Left lung (tissue), 10 donors: ENCODE data around the gene PWWP2B. TPM values are rescaled to one million over a fixed set of nuclear protein-coding genes. Genes with fewer than 3 reads are reported as not detected.

Experiments used
- ATAC-seq: fragments of 200-7000 bp; cut with Tn5 transposase; one replicate; pipeline ENCODE4 v1.9.1; 2020; ENCODE audit warnings: moderate library complexity
- DNase-seq, 4 donors: peaks; one replicate each; pipeline ENCODE4 v3.0.0-alpha.2; 2013 to 2020
- H3K27ac ChIP-seq, 2 donors: fragments of 200-600 bp; sonication (generic) in 1 of 2; one replicate each; pipeline versions ENCODE4 v1.5.0 to v1.8.0; 2020 to 2021
- H3K27me3 ChIP-seq, 2 donors: fragments of 200-600 bp; sonication (generic) in 1 of 2; one replicate each; pipeline versions ENCODE4 v1.5.0 to v1.8.0; 2020 to 2021
- H3K36me3 ChIP-seq, 2 donors: fragments of 200-600 bp; sonication (generic) in 1 of 2; one replicate each; pipeline versions ENCODE4 v1.5.0 to v1.8.0; 2020 to 2021
- H3K4me1 ChIP-seq, 2 donors: fragments of 200-600 bp; one replicate each; pipeline ENCODE4 v1.8.0; 2021
- H3K4me3 ChIP-seq, 2 donors: fragments of 200-600 bp; sonication (generic) in 1 of 2; one replicate each; pipeline versions ENCODE4 v1.5.0 to v1.8.0; 2020 to 2021; ENCODE audit warnings: mild to moderate bottlenecking in 1 of 2
- H3K9me3 ChIP-seq, 2 donors: fragments of 200-600 bp; sonication (generic) in 1 of 2; one replicate each; pipeline versions ENCODE4 v1.5.0 to v1.8.0; 2020 to 2021
- intact Hi-C, 2 donors: fragments of 100-400 bp; cut with DNase I; formaldehyde crosslinking; loops; one replicate each; pipeline versions ENCODE4 v1.11.2 to v1.14.2; 2022
- polyA plus RNA-seq, 6 donors: library from polyadenylated mRNA; unstranded; fragments of 120-200 nt; gene quantifications; one replicate each; pipeline ENCODE4 v1.2.1, GENCODE V29; 2013; ENCODE audit not compliant: insufficient read length in 6 of 6
- total RNA-seq, 2 donors: library from RNA; stranded (reverse); fragmentation: NEBNext Ultra II Directional; extraction: Animal tissue kit (Norgen Biotek cat#: 25700); gene quantifications; one replicate each; pipeline ENCODE4 v1.2.1, GENCODE V29; 2021
- TF ChIP-seq, protein P1 (sequence below), 2 donors: fragments of 200-600 bp; sonication (generic) in 1 of 2; IDR thresholded peaks; one replicate each; pipeline versions ENCODE4 v1.5.0 to v1.8.0; 2021; ENCODE audit warnings: antibody characterized with exemption in 2 of 2
- donor health status: DM: no; HTN: yes; CAD: no.
- donor health status: DM: no; HTN: no; CAD: no.

Gene PWWP2B
- total and polyA plus RNA-seq, 8 donors: 8.4 to 23.2 (median 11.0) TPM

DNA sequence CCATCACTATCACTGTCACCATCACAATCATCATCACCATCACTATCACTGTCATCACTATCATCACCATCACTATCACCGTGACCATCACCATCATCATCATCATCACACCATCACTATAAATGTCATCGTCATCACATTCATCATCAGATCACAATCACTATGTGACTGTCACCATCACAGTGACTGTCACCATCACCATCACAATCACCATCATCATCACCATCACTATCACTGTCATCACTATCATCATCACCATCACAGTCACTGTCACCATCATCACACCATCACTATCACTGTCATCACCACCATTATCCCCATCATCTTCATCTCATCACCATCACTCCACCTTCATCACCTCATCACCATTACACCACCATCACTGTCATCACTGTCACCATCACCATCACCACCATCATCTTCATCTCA lies 31.0 kb downstream of the PWWP2B start:
- no peak for ATAC-seq
- no peak overlapping the region for H3K27ac ChIP-seq

DNA sequence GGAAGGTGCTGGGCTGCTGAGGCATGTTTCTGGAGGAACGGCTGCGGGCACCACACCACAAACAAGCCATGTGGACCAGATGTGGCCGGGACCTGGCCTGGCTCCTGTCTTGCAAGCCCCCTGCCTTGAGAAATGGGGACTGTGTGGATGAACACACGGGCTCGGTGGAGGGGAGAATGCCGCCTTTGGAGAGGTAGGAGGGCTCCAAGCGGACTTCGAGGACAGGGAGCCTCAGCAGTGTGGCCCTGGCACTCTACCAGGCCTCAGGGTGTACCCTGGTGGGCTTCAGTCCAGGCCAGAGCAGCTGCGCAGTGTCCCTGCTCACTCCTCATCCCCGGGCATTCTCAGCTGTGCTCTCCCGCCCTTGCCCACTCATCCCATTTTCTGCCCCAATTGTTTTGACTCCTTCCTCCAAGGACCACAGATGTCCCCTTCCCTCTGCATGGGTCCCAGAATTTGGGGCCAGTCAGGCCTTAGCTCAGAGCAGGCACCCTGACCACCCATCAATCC lies 31.5 kb downstream of the PWWP2B start:
- TF ChIP-seq, protein P1, sequence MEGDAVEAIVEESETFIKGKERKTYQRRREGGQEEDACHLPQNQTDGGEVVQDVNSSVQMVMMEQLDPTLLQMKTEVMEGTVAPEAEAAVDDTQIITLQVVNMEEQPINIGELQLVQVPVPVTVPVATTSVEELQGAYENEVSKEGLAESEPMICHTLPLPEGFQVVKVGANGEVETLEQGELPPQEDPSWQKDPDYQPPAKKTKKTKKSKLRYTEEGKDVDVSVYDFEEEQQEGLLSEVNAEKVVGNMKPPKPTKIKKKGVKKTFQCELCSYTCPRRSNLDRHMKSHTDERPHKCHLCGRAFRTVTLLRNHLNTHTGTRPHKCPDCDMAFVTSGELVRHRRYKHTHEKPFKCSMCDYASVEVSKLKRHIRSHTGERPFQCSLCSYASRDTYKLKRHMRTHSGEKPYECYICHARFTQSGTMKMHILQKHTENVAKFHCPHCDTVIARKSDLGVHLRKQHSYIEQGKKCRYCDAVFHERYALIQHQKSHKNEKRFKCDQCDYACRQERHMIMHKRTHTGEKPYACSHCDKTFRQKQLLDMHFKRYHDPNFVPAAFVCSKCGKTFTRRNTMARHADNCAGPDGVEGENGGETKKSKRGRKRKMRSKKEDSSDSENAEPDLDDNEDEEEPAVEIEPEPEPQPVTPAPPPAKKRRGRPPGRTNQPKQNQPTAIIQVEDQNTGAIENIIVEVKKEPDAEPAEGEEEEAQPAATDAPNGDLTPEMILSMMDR (IDR thresholded peaks at IDR 0.05): no peak
- Histone ChIP-seq H3K9me3 (no peaks in the 10 kb centered on the region), H3K27ac (no peak overlapping the region), H3K4me3 (no peak overlapping the region), H3K4me1 (peaks cover 2 to 6% of the 10 kb centered on the region in 2 donors), H3K36me3 (no peaks in the 10 kb centered on the region), H3K27me3 (no peaks in the 10 kb centered on the region)
- DNase-seq (peak in 1 of 4 donors; percentile 37), ATAC-seq (no peak)
- intact Hi-C loops: no loop called here

More for the DNA sequence above, 31.0 kb downstream of the PWWP2B start:
- Histone ChIP-seq H3K27me3 (no peaks in the 10 kb centered on the region), H3K9me3 (no peaks in the 10 kb centered on the region), H3K36me3 (no peaks in the 10 kb centered on the region), H3K4me3 (no peak overlapping the region), H3K4me1 (peaks cover 2 to 11% of the 10 kb centered on the region in 2 donors)
- TF ChIP-seq, protein P1 (IDR thresholded peaks at IDR 0.05): no peak
- intact Hi-C loops: no loop called here
- DNase-seq: no peak

DNA sequence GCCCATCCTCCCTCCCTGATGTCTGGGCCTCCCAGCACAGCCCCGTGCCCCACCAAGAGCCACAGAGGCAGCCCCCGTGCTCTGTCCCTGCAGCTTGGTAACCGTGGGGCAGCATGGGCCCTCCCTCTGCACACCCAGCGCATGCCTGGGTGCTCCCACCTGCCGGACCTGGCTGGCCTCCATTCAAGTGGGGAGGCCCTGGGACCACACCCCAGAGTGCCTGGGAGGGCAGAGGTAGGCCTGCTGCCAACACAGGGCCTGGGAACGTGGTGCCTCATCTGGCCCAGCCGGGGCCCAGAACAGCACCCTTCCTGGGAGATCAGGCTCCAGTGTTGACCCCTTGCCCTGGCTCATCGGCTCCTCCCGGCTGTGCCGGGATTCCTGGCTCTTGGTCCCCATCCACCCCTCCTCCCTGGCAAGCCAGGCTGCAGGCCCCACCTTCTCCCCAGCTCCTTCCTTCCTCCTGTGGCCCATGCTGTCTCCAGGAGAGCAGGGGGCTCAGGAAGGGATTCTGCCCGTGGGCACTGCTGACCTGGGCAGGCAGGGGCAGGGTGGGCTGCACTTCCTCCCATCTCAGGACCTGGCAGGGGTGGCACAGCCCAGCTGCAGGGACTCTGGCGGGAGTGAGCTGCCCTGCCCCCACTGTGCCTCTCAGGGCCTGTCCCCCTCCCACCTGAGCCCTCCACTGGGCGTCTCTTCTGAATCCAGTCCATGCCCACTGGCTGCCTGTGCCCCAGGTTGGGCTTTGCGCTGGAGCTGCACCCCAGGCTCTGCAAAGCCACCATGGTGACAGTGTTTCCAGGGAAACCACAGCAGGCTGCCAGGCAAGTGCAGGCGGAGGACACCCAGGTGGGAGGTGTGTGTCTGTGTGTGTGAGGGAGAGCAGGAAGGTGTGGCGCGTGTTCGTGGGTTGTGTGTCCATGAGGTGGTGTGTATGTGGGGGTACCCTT lies 32.6 kb downstream of the PWWP2B start:
- ATAC-seq: peak; percentile 29
- Histone ChIP-seq H3K4me3 (no peak overlapping the region), H3K9me3 (no peaks in the 10 kb centered on the region), H3K4me1 (peaks cover 2 to 12% of the 10 kb centered on the region in 2 donors), H3K36me3 (no peaks in the 10 kb centered on the region), H3K27ac (no peak overlapping the region), H3K27me3 (no peaks in the 10 kb centered on the region)
- intact Hi-C loops: no loop called here
- TF ChIP-seq, protein P1 (IDR thresholded peaks at IDR 0.05): no peak
- peak in 2 of 4 donors; percentile 55 to 77 for DNase-seq

DNA sequence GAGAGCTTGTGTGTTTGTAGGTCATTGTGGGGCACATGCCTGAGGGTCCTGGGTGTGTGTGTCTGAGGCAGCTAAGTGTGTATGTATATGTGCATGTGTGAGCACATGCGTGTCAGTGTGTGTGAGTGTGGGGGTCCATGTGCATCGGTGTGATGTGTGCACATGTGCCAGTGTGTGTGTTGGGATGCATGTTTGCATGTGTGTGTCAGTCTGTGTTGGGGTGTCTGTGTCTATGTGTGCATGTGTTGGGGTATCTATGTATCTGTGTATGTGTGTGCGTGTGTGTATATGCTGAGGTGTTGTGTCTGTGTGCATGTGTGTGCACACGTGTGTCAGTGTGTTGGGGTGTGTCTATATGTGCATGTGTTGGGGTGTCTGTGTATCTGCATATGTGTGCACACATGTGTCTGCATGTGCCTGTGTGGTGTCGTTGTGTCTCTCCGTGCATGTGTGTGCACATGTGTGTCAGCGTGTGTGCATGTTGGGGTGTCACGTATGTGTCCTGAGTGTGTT lies 33.3 kb downstream of the PWWP2B start:
- H3K27me3 ChIP-seq: no peaks in the 10 kb centered on the region
- H3K9me3 ChIP-seq: no peaks in the 10 kb centered on the region
- intact Hi-C loops: no loop called here
- no peak overlapping the region for H3K27ac ChIP-seq
- no peaks in the 10 kb centered on the region for H3K36me3 ChIP-seq
- DNase-seq: no peak
- TF ChIP-seq, protein P1 (IDR thresholded peaks at IDR 0.05): no peak
- ATAC-seq: no peak
- peaks cover 2 to 14% of the 10 kb centered on the region in 2 donors for H3K4me1 ChIP-seq
- no peak overlapping the region for H3K4me3 ChIP-seq

- intact Hi-C loops: no loop called here
- H3K4me1 ChIP-seq: peaks cover 2 to 14% of the 10 kb centered on the region in 2 donors
- H3K9me3 ChIP-seq: no peaks in the 10 kb centered on the region
- H3K27ac ChIP-seq: no peak overlapping the region
- ATAC-seq: no peak
- TF ChIP-seq, protein P1 (IDR thresholded peaks at IDR 0.05): no peak
- H3K27me3 ChIP-seq: no peaks in the 10 kb centered on the region
- H3K36me3 ChIP-seq: no peaks in the 10 kb centered on the region
- H3K4me3 ChIP-seq: no peak overlapping the region
- DNase-seq: peak in 1 of 4 donors; percentile 49
These were observed 33.9 kb downstream of the PWWP2B start for GRCh38 chr10:132430861-132431271.
